DMS114 treated with DMSO at 0.1 percent for 48 hours (cell line): ENCODE results near the gene SUN2.
"Not testable (repeated sequence)": the region's sequence is repeated elsewhere in the genome, so short reads cannot be mapped to it uniquely, and the experiment has no call there.

Experiments
- DNase-seq: peaks from one replicate; lab custom pipeline; 2025; ENCODE audit not compliant: unreplicated experiment; lab: John Stamatoyannopoulos, UW

The SUN2 gene

GRCh38 chr22:38755911-38756532, at the start of gene SUN2:
SUN2 (minus strand) TSS chr22:38755998; CDS start chr22:38752628, 3,370 bp downstream.
- DNase-seq, result peak; percentile 47

- DNase-seq, result not testable (repeated sequence)
These were observed 49.3 kb upstream of the SUN2 start for GRCh38 chr22:38805041-38805593.

GRCh38 chr22:38802671-38803121, 46.9 kb upstream of the SUN2 start:
- DNase-seq, result no peak

DNA sequence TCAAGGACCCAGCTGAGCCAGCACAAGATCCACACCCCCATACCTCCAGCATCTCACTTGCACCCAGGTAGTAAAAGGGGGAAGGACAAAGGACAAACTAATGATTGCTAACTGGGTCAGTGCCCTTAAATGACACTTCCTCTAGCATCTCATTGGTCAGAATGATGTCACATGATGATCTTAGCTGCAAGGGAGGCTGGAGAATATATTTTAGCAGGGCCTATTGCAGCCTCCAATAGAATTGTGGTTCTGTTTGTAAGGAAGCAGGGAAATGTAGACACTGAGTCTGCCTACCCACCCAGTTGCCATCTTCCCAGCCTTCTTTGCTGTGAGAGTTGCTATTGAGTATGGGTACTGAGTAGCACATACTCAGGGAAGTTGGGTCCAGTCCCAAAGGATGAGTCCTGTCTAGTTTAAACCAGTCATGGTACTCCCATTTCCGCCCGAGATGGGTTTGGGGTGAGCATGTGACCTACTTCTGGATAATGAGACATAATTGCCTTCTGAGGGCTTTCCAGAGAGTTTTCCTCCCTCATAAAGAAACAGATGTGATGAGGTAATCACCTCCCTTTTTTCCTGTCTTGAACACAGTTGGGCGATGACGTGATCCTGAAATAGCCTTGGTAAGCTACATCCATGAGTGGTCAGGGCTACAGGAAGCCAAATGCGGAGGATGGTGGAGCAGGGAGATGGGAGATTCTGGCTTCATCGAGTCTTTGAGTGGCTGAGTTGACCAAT, 43.6 kb upstream of the SUN2 start:
- DNase-seq, result no peak

DNA sequence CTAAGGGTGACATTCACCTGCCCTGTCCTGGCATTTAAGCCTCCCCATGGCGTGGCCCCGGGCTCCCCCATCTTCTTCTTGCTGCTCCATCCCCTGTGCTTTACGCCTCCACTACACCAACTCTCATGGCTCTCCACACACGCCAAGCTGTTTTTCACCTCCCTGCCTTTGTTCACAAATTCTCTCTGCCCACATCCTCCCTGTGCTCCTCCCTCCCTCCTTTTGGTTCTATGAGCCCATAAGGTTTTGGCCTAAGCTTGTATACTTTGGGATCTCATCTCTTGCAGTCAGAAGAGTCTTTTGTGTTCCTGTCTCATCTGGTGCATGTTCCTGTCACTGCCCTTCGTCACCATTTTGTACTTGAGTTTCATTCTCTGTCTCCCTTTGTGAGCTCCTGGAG, 42.7 kb upstream of the SUN2 start:
- no peak for DNase-seq

- DNase-seq, result no peak
These were observed 40.6 kb upstream of the SUN2 start for GRCh38 chr22:38796262-38796957.

- DNase-seq, result no peak
These were observed 39.8 kb upstream of the SUN2 start for GRCh38 chr22:38795569-38795968.

- DNase-seq, result peak; percentile 96
These were observed 38.1 kb upstream of the SUN2 start, which contains the start of gene DNAL4 for GRCh38 chr22:38793721-38794466. DNAL4 (minus strand) TSS chr22:38794143; CDS start chr22:38782731, 11,412 bp downstream.

DNA sequence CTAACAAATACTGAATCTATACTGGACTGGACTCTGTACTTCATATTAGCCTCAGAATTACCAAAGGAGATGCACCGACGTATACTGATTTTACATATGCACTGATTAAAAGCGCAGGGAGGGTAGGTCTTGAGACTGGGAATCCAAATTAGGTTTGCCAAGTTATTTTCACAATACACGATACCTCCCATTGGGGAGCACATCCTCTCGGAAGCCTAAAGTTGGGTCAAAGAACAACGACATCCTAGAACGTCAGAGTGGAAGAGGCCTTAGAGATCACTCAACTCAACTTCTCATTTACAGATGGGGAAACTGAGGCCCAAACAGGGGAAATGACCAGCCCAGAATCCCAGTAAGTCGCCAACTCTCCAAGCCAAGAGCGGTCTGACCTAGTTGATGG, 37.5 kb upstream of the SUN2 start:
- no peak for DNase-seq

DNA sequence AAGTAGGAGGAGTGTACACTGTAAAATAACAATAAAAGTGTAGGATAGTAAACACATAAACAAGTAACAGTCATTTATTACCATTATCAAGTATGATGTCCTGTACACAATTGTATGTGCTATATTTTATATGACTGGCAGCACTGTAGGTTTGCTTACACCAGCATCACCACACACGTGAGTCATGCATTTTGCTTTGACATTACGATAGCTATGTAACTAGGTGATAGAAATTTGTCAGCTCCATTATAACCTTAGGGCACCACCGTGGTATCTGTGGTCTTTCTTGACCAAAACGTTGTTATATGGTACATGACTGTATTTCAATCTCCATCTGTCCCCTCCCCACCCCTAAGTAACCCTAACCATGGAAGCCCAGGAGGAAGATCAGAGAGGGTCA, 37.0 kb upstream of the SUN2 start:
- no peak for DNase-seq

DNA sequence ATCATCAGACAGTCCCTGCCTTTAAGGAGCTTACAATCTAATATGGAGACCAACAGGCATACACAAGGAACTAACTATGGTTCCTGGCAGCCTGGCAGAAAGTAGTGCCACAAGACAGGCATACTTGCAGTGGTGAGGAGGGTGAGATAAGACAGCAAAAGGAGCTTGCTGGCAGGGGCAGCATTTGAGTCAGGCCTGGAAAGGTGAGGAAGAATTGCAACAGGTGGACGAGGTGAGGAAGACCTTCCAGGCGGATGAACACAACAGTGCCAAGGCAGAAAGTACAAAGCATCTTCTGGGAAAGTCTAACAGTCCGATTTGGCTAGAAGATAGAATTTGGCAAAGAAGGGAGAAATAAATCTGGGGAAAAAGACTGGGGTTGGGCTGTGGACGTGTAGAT, 33.8 kb upstream of the SUN2 start:
- no peak for DNase-seq

GRCh38 chr22:38788846-38789245, 33.0 kb upstream of the SUN2 start:
- no peak for DNase-seq

GRCh38 chr22:38788021-38788816, 32.4 kb upstream of the SUN2 start:
- DNase-seq, result no peak

- no peak for DNase-seq
These were observed 30.8 kb upstream of the SUN2 start for GRCh38 chr22:38786631-38787030.

GRCh38 chr22:38784856-38785255, 29.1 kb upstream of the SUN2 start:
- no peak for DNase-seq

- no peak for DNase-seq
These were observed 28.2 kb upstream of the SUN2 start for GRCh38 chr22:38784035-38784434.

DNA sequence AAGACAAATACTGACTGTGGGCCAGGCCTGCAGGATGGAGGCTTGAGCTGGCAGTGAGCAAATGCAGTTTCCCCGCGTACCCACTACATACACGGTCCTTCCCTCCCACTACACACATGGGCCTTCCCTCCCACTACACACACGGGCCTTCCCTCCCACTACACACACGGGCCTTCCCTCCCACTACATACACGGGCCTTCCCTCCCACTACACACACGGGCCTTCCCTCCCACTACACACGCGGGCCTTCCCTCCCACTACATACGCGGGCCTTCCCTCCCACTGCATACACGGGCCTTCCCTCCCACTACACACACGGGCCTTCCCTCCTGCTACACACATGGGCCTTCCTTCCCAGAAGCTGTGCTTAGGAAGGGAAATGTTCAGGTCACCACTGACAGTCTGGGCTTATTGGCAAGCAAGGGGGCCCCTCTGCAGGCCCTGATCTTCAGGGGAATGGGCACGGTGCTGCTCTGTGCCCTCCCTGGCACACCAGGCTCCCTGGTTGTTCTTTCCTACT, 27.4 kb upstream of the SUN2 start:
- DNase-seq, result no peak

GRCh38 chr22:38782402-38783094, 26.8 kb upstream of the SUN2 start:
- no peak for DNase-seq

- no peak for DNase-seq
These were observed 25.2 kb upstream of the SUN2 start for GRCh38 chr22:38781033-38781432.
